K562 (cell line): ENCODE results near the gene DNAH8. TPM values are rescaled to one million over a fixed set of nuclear protein-coding genes. Genes with fewer than 3 reads are reported as not detected.
"Not testable (repeated sequence)": the region's sequence is repeated elsewhere in the genome, so short reads cannot be mapped to it uniquely, and the experiment has no call there.

ENCODE experiments used
- ATAC-seq: fragments of 200-7000 bp; cut with Tn5 transposase; 3 replicates; pipeline ENCODE4 v1.9.1; 2020; ENCODE audit warnings: moderate library complexity
- BruUV-seq: library from RNA; stranded (reverse); fragments of 400-500 nt; replicated peaks from 2 replicates; lab custom pipeline; 2021; lab: Mats Ljungman, UMichigan
- CTCF ChIA-PET: fragments of 300-600 bp; formaldehyde crosslinking; extraction: SDS; loops from one replicate; lab custom pipeline; 2021; ENCODE audit warnings: low intra/inter-chr PET ratio; lab: Yijun Ruan, JAX
- POLR2A ChIA-PET: fragments of 300-600, 350-650 bp; sonication (Branson Sonifier 250); formaldehyde crosslinking; extraction: SDS; loops from one replicate; lab custom pipeline; 2021; ENCODE audit warnings: antibody characterized with exemption, inconsistent platforms; lab: Yijun Ruan, JAX
- DNase-seq, 4 experiments: peaks; one replicate each; pipeline versions ENCODE4 v3.0.0 to v3.0.0-alpha.2; 2011 to 2018; ENCODE audit warnings: low spot score in 3 of 4, mixed read lengths in 3 of 4; ENCODE audit errors: extremely low read depth in 1 of 4
- FAIRE-seq: peaks from 2 replicates; lab custom pipeline; 2011; peaks lifted over from hg19 to GRCh38; lab: Jason Lieb, UNC
- H2AFZ ChIP-seq: 2 replicates; pipeline ENCODE4 v1.6.0; 2011; ENCODE audit warnings: low read depth, low read length, control low read depth, inconsistent platforms
- H3K27ac ChIP-seq: fragments of 200-600 bp; 3 replicates; pipeline ENCODE4 v1.8.0; 2011; ENCODE audit warnings: low read depth, mild to moderate bottlenecking, control low read depth, inconsistent platforms, low read length, moderate library complexity, mixed read lengths; ENCODE audit errors: extremely low read depth
- H3K27me3 ChIP-seq, 2 experiments: fragments of 300-600 bp in 1 of 2; 2 replicates in 1 of 2; 3 replicates in 1 of 2; pipeline versions ENCODE4 v1.6.0 to v1.8.0; 2011; ENCODE audit warnings: inconsistent platforms in 2 of 2, low read length in 2 of 2, mild to moderate bottlenecking in 1 of 2, mixed read lengths in 1 of 2, moderate library complexity in 1 of 2; ENCODE audit not compliant: control insufficient read depth in 2 of 2, insufficient read depth in 2 of 2
- H3K36me3 ChIP-seq: fragments of 300-600 bp; 3 replicates; pipeline ENCODE4 v1.8.0; 2011; ENCODE audit warnings: mild to moderate bottlenecking, low read length, inconsistent platforms; ENCODE audit not compliant: control insufficient read depth, insufficient read depth
- H3K4me1 ChIP-seq, 2 experiments: fragments of 200-600 bp in 1 of 2; replicated peaks in 1 of 2; 2 replicates in 1 of 2; 3 replicates in 1 of 2; pipeline versions ENCODE4 v1.5.1 to v1.8.0; 2011; ENCODE audit warnings: inconsistent platforms in 2 of 2, low read length in 2 of 2, mild to moderate bottlenecking in 1 of 2, mixed read lengths in 1 of 2, moderate library complexity in 1 of 2; ENCODE audit not compliant: control insufficient read depth in 2 of 2, insufficient read depth in 2 of 2
- H3K4me2 ChIP-seq: 2 replicates; pipeline ENCODE4 v1.6.1; 2011; ENCODE audit warnings: low read length, control low read depth, inconsistent platforms, mixed read lengths; ENCODE audit not compliant: insufficient read depth
- H3K4me3 ChIP-seq: fragments of 200-600 bp; sonication (generic), shearing (Covaris generic); 2 replicates; pipeline ENCODE4 v1.5.1; 2016; ENCODE audit warnings: control low read depth, inconsistent platforms
- H3K79me2 ChIP-seq: fragments of 200-600 bp; 3 replicates; pipeline ENCODE4 v1.8.0; 2011; ENCODE audit warnings: low read length, inconsistent platforms; ENCODE audit not compliant: control insufficient read depth, insufficient read depth
- H3K9ac ChIP-seq, 2 experiments: 2 replicates each; pipeline versions ENCODE4 v1.6.0 to v1.6.1; 2011; ENCODE audit warnings: low read depth in 2 of 2, low read length in 2 of 2, control low read depth in 1 of 2, inconsistent platforms in 1 of 2, mild to moderate bottlenecking in 1 of 2, mixed read lengths in 1 of 2; ENCODE audit not compliant: insufficient read depth in 1 of 2
- H3K9me1 ChIP-seq: one replicate; pipeline ENCODE4 v1.6.0; 2011; ENCODE audit warnings: inconsistent platforms, mild to moderate bottlenecking, low read length, moderate library complexity; ENCODE audit not compliant: control insufficient read depth, insufficient read depth
- H3K9me3 ChIP-seq: replicated peaks from 2 replicates; pipeline ENCODE4 v1.5.1; 2011; ENCODE audit warnings: low read depth, low read length, inconsistent platforms; ENCODE audit not compliant: control insufficient read depth, insufficient read depth
- H4K20me1 ChIP-seq: replicated peaks from 2 replicates; pipeline ENCODE4 v1.6.1; 2011; ENCODE audit warnings: low read length, inconsistent platforms, mixed read lengths; ENCODE audit not compliant: control insufficient read depth, insufficient read depth
- ARNT ChIP-seq, 2 experiments: fragments of 450-650 bp; IDR thresholded peaks; 2 replicates each; pipeline ENCODE4 v1.6.1; 2016; ENCODE audit warnings: mild to moderate bottlenecking in 1 of 2
- ATF1 ChIP-seq, 2 experiments: fragments of 450-650 bp in 1 of 2; IDR thresholded peaks; 2 replicates each; pipeline ENCODE4 v1.6.1; 2016; ENCODE audit warnings: missing compliant biosample characterization in 1 of 2, missing genetic modification characterization in 1 of 2
- BHLHE40 ChIP-seq: IDR thresholded peaks from 2 replicates; pipeline ENCODE4 v1.6.1; 2011; ENCODE audit warnings: low read length, improper control_type of control experiment
- CBFA2T3 ChIP-seq: fragments of 450-650 bp; IDR thresholded peaks from 2 replicates; pipeline ENCODE4 v1.6.1; 2017
- CC2D1A ChIP-seq: fragments of 450-650 bp; IDR thresholded peaks from 2 replicates; pipeline ENCODE4 v1.6.1; 2017; ENCODE audit warnings: mild to moderate bottlenecking
- CREM ChIP-seq: IDR thresholded peaks from 2 replicates; pipeline ENCODE4 v1.6.1; 2014; ENCODE audit warnings: antibody characterized with exemption, low read depth
- EP300 ChIP-seq: IDR thresholded peaks from 2 replicates; pipeline ENCODE4 v1.6.1; 2012; ENCODE audit warnings: low read length, improper control_type of control experiment
- GATA2 ChIP-seq: sonication (generic); formaldehyde crosslinking; IDR thresholded peaks from 2 replicates; pipeline ENCODE4 v1.4.0; 2020; ENCODE audit warnings: mild to moderate bottlenecking, missing genetic modification reagents
- KLF1 ChIP-seq: fragments of 450-650 bp; IDR thresholded peaks from 2 replicates; pipeline ENCODE4 v1.6.1; 2016; ENCODE audit warnings: missing genetic modification characterization, missing compliant biosample characterization
- MTA2 ChIP-seq: fragments of 450-650 bp; IDR thresholded peaks from 2 replicates; pipeline ENCODE4 v1.6.1; 2016; ENCODE audit warnings: low read depth
- MXI1 ChIP-seq: IDR thresholded peaks from 2 replicates; pipeline ENCODE4 v1.6.1; 2011; ENCODE audit warnings: low read depth, mild to moderate bottlenecking, improper control_type of control experiment, low read length
- MYC ChIP-seq, 2 experiments: fragments of 250-450 bp in 1 of 2; sonication (Bioruptor Pico) in 1 of 2; IDR thresholded peaks; 2 replicates each; pipeline versions ENCODE4 v1.5.1 to v1.6.1; 2012 to 2021; ENCODE audit warnings: low read depth in 2 of 2, borderline replicate concordance in 1 of 2, improper control_type of control experiment in 1 of 2, low read length in 1 of 2, mild to moderate bottlenecking in 1 of 2, moderate library complexity in 1 of 2
- POLR2AphosphoS5 ChIP-seq: IDR thresholded peaks from 2 replicates; pipeline ENCODE4 v1.6.1; 2011; ENCODE audit warnings: mild to moderate bottlenecking, low read depth, low read length, moderate library complexity; ENCODE audit not compliant: control insufficient read depth, insufficient read depth
- RBBP5 ChIP-seq: fragments of 200-600 bp; sonication (generic); IDR thresholded peaks from 2 replicates; pipeline ENCODE4 v1.6.1; 2012; ENCODE audit warnings: borderline replicate concordance, mild to moderate bottlenecking, low read length, control low read depth, inconsistent platforms; ENCODE audit not compliant: insufficient read depth, poor library complexity, severe bottlenecking
- SMAD4 ChIP-seq: fragments of 250-450 bp; sonication (Bioruptor Pico); conservative IDR thresholded peaks from 2 replicates; pipeline ENCODE4 v1.8.0; 2021; ENCODE audit warnings: inconsistent platforms, mild to moderate bottlenecking, moderate library complexity
- SMARCE1 ChIP-seq: fragments of 450-650 bp; IDR thresholded peaks from 2 replicates; pipeline ENCODE4 v1.7.1; 2016; ENCODE audit warnings: mild to moderate bottlenecking
- SOX6 ChIP-seq: fragments of 450-650 bp; IDR thresholded peaks from 2 replicates; pipeline ENCODE4 v1.6.1; 2014; ENCODE audit warnings: mild to moderate bottlenecking
- SRF ChIP-seq, 2 experiments: fragments of 250-450, 450-650 bp in 1 of 2; sonication (Bioruptor Pico) in 1 of 2; sonication (generic) in 1 of 2; formaldehyde crosslinking; IDR thresholded peaks; 2 replicates each; pipeline versions ENCODE4 v1.5.0 to v1.5.1; 2020 to 2022; ENCODE audit warnings: mild to moderate bottlenecking in 1 of 2, missing genetic modification reagents in 1 of 2
- STAT5A ChIP-seq: IDR thresholded peaks from 2 replicates; pipeline ENCODE4 v1.6.1; 2012; ENCODE audit warnings: low read length, inconsistent platforms, borderline replicate concordance
- TCF3 ChIP-seq: sonication (generic); formaldehyde crosslinking; IDR thresholded peaks from 2 replicates; pipeline ENCODE4 v1.4.0; 2020; ENCODE audit warnings: mild to moderate bottlenecking, missing genetic modification reagents
- WGBS: fragments of 100-300 bp; shearing (Covaris generic); methylation state at CpG from one replicate; pipeline ENCODE4 v1.1.6; 2016; ENCODE audit warnings: low coverage, mixed read lengths; ENCODE audit not compliant: insufficient coverage; ENCODE audit errors: missing lambda C conversion rate; 5-methylcytosine and 5-hydroxymethylcytosine counted together
- in situ Hi-C: fragments of 300-500 bp; cut with MboI; formaldehyde crosslinking; loops from 4 replicates; pipeline ENCODE4 v1.15.0; 2018; ENCODE audit warnings: inconsistent platforms, mixed read lengths
- intact Hi-C: fragments of 100-400 bp; cut with micrococcal nuclease; formaldehyde crosslinking; loops from 2 replicates; pipeline ENCODE4 v1.14.2; 2022
- polyA plus RNA-seq, 8 experiments: library from polyadenylated mRNA; depleted of rRNA in 4 of 8; stranded (reverse) in 5 of 8; unstranded in 3 of 8; fragments of >200 nt; fragmentation: Nextera tagmentation in 2 of 8; fragmentation: Illumina TruSeq in 1 of 8; extraction: Ambion mirVana in 2 of 8; extraction: Trizol in 1 of 8; gene quantifications; 2 replicates each; pipeline versions ENCODE4 v1.2.1 to v1.2.3, GENCODE V29; 2011 to 2014; ENCODE audit warnings: inconsistent platforms in 1 of 8, missing spikeins in 1 of 8
- total RNA-seq, 7 experiments: library from RNA; depleted of rRNA in 6 of 7; stranded (reverse); fragments of >200 nt in 6 of 7; fragmentation: Illumina TruSeq in 2 of 7; extraction: Trizol in 2 of 7; gene quantifications; 2 replicates each; pipeline versions ENCODE4 v1.2.1 to v1.2.3, GENCODE V29; 2011 to 2021; ENCODE audit warnings: low replicate concordance in 1 of 7
- TF ChIP-seq, protein P1 (sequence below): fragments of 200-800 bp; sonication (Bioruptor generic); IDR thresholded peaks from 2 replicates; pipeline ENCODE4 v1.6.1; 2017; ENCODE audit warnings: missing genetic modification characterization, missing compliant biosample characterization
- TF ChIP-seq, protein P2 (sequence below), 2 experiments: fragments of 250-450 bp in 1 of 2; fragments of 450-650 bp in 1 of 2; sonication (Bioruptor Pico) in 1 of 2; IDR thresholded peaks; 2 replicates each; pipeline versions ENCODE4 v1.6.1 to v1.8.0; 2016 to 2021; ENCODE audit warnings: mild to moderate bottlenecking in 2 of 2, moderate library complexity in 2 of 2, missing compliant biosample characterization in 1 of 2, missing genetic modification characterization in 1 of 2

DNAH8 gene
- total and polyA plus RNA-seq, 9 of the 15 experiments (the other 6 are each of a cell fraction or from before 2014, with no cell fraction given) = 1.2 to 4.2 (median 2.9) TPM

DNA sequence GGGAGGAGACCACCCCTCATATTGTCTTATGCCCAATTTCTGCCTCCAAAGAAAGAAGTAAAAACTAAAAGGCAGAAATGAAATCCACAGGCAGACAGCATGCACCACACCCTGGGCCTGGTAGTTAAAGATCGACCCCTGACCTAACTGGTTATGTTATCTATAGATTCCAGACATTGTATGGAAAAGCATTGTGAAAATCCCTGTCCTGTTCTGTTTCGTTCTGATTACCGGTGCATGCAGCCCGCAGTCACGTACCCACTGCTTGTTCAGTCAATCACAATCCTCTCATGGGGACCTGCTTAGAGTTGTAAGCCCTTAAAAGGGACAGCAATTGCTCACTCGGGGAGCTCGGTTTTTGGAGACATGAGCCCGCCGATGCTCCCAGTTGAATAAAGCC, 81.3 kb downstream of the DNAH8 start:
- H3K4me1 ChIP-seq = peaks cover 8 to 20% of the 10 kb centered on the region in 2 experiments
- H3K27me3 ChIP-seq; H3K9ac ChIP-seq; BruUV-seq; H3K9me3 ChIP-seq; H3K36me3 ChIP-seq; H4K20me1 ChIP-seq; H3K4me3 ChIP-seq; intact Hi-C loops; H2AFZ ChIP-seq; H3K79me2 ChIP-seq; in situ Hi-C loops; CTCF ChIA-PET; H3K9me1 ChIP-seq; TF ChIP-seq ATF1 (CRISPR knock-in tag; IDR thresholded peaks at IDR 0.05); MYC (CRISPR knock-in tag; IDR thresholded peaks at IDR 0.05; ENCODE audit: borderline replicate concordance, low read depth): not testable (repeated sequence)
- peak overlapping the region; percentile 55 for H3K4me2 ChIP-seq
- peak; percentile 48 for FAIRE-seq
- POLR2A ChIA-PET = interaction anchor here (0.8 to 2.5 kb wide), 6 partner anchors 8 to 20 kb away, joined by 3 to 8 read pairs (median 4); no protein-coding TSS in a partner anchor
- ATAC-seq = peak; percentile 78
- 2% methylated on average over 9 of the region's 9 CpGs for WGBS
- H3K27ac ChIP-seq = peak overlapping the region; percentile 49; the same call in 1 of the 3 replicates
- DNase-seq = peak in 2 of 4 experiments; percentile 47 to 78
- TF ChIP-seq POLR2AphosphoS5 = peak; percentile 51
- TF ChIP-seq MTA2 = peak; percentile 92
- TF ChIP-seq BHLHE40 = peak; percentile 62; the same call in 1 of the 2 replicates
- TF ChIP-seq TCF3 (CRISPR knock-in tag) = peak; percentile 89
- TF ChIP-seq MXI1 = 0 out of 2 replicates have a peak, but pooled peaks have one; percentile 28
- TF ChIP-seq ARNT (IDR thresholded peaks at IDR 0.05) = peak; percentile 95 to 99
- peak; percentile 59; the same call in 1 of the 2 replicates for TF ChIP-seq SMAD4
- peak; percentile 30; the same call in 1 of the 2 replicates for TF ChIP-seq ATF1 (tag; IDR thresholded peaks at IDR 0.05)
- TF ChIP-seq CBFA2T3 = peak; percentile 95
- peak; percentile 96 for TF ChIP-seq SOX6
- peak; percentile 29; the same call in 1 of the 2 replicates for TF ChIP-seq MYC (IDR thresholded peaks at IDR 0.05; ENCODE audit: low read depth, low read length)
- peak; percentile 82 for TF ChIP-seq GATA2 (CRISPR knock-in tag)
- TF ChIP-seq CREM = peak; percentile 19; the same call in 1 of the 2 replicates
- TF ChIP-seq STAT5A = peak; percentile 66
- TF ChIP-seq, protein P1, sequence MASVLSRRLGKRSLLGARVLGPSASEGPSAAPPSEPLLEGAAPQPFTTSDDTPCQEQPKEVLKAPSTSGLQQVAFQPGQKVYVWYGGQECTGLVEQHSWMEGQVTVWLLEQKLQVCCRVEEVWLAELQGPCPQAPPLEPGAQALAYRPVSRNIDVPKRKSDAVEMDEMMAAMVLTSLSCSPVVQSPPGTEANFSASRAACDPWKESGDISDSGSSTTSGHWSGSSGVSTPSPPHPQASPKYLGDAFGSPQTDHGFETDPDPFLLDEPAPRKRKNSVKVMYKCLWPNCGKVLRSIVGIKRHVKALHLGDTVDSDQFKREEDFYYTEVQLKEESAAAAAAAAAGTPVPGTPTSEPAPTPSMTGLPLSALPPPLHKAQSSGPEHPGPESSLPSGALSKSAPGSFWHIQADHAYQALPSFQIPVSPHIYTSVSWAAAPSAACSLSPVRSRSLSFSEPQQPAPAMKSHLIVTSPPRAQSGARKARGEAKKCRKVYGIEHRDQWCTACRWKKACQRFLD (CRISPR knock-in tag) = 0 out of 2 replicates have a peak, but pooled peaks have one; percentile 50
- peak; percentile 76; the same call in 1 of the 2 replicates for TF ChIP-seq KLF1 (tag)
- peak in 1 of 2 experiments; percentile 61; a peak in 1 of 4 replicates for TF ChIP-seq SRF (CRISPR knock-in tag; IDR thresholded peaks at IDR 0.05)
- TF ChIP-seq SMARCE1 = peak; percentile 73
- TF ChIP-seq EP300 = peak; percentile 78
- peak; percentile 40 for TF ChIP-seq RBBP5
- peak; percentile 76; the same call in 1 of the 2 replicates for TF ChIP-seq CC2D1A
- TF ChIP-seq, protein P2, sequence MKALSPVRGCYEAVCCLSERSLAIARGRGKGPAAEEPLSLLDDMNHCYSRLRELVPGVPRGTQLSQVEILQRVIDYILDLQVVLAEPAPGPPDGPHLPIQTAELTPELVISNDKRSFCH (CRISPR knock-in tag; IDR thresholded peaks at IDR 0.05) = not testable (repeated sequence)
- TF ChIP-seq, protein P2 (tag; IDR thresholded peaks at IDR 0.05) = peak; percentile 36; the same call in 1 of the 2 replicates
